Lung (tissue), 12 donors: ENCODE results near the gene FANCC. TPM values are rescaled to one million over a fixed set of nuclear protein-coding genes. Genes with fewer than 3 reads are reported as not detected.

Source experiments
- ATAC-seq: fragments of 200-7000 bp; cut with Tn5 transposase; one replicate; pipeline ENCODE4 v1.9.1; 2020; ENCODE audit warnings: moderate number of reproducible peaks; ENCODE audit not compliant: insufficient read depth, low FRiP score
- DNase-seq, 3 donors: peaks; one replicate each; pipeline ENCODE4 v3.0.0-alpha.2; 2013 to 2017
- H3K27ac ChIP-seq, 2 donors: one replicate each; pipeline ENCODE4 v1.5.1; 2013; ENCODE audit warnings: mild to moderate bottlenecking in 2 of 2, moderate library complexity in 2 of 2, control low read depth in 1 of 2, inconsistent platforms in 1 of 2, low read depth in 1 of 2, low read length in 1 of 2
- H3K27me3 ChIP-seq, 3 donors: one replicate each; pipeline ENCODE4 v1.5.1; 2013; ENCODE audit warnings: low read length in 2 of 3; ENCODE audit not compliant: control insufficient read depth in 3 of 3, insufficient read depth in 3 of 3
- H3K36me3 ChIP-seq, 4 donors: one replicate each; pipeline ENCODE4 v1.5.1; 2013; ENCODE audit warnings: low read length in 4 of 4, mild to moderate bottlenecking in 1 of 4, moderate library complexity in 1 of 4; ENCODE audit not compliant: control insufficient read depth in 4 of 4, insufficient read depth in 4 of 4
- H3K4me1 ChIP-seq, 5 donors: one replicate each; pipeline ENCODE4 v1.5.1; 2013; ENCODE audit warnings: low read length in 5 of 5, mild to moderate bottlenecking in 2 of 5, moderate library complexity in 1 of 5; ENCODE audit not compliant: control insufficient read depth in 5 of 5, insufficient read depth in 5 of 5
- H3K4me3 ChIP-seq: one replicate; pipeline ENCODE4 v1.5.1; 2013; ENCODE audit warnings: mild to moderate bottlenecking, control low read depth, moderate library complexity
- H3K9ac ChIP-seq, 2 donors: one replicate each; pipeline ENCODE4 v1.5.1; 2013; ENCODE audit warnings: low read length in 2 of 2, control low read depth in 1 of 2; ENCODE audit not compliant: insufficient read depth in 1 of 2
- H3K9me3 ChIP-seq, 4 donors: one replicate each; pipeline ENCODE4 v1.5.1; 2013; ENCODE audit warnings: low read length in 3 of 4, mild to moderate bottlenecking in 1 of 4, moderate library complexity in 1 of 4; ENCODE audit not compliant: control insufficient read depth in 4 of 4, insufficient read depth in 3 of 4
- CTCF ChIP-seq: IDR thresholded peaks from 2 replicates; pipeline ENCODE4 v1.5.1; 2012; ENCODE audit warnings: mild to moderate bottlenecking; ENCODE audit errors: control extremely low read depth, extremely low read depth
- WGBS, 2 donors: extraction: QIAGEN DNeasy Blood & Tissue Kit; methylation state at CpG; one replicate each; pipeline ENCODE4 v1.1.7; 2013; 5-methylcytosine and 5-hydroxymethylcytosine counted together
- polyA plus RNA-seq, 2 donors: library from polyadenylated mRNA; stranded (reverse); fragments of 200-250 nt; gene quantifications; one replicate each; pipeline ENCODE4 v1.2.1, GENCODE V29; 2013
- total RNA-seq, 2 donors: library from RNA; depleted of rRNA in 1 of 2; stranded (reverse); fragments of >200 nt in 1 of 2; gene quantifications; one replicate each; pipeline ENCODE4 v1.2.1, GENCODE V29; 2014 to 2021
- donor health status: control.
- donor health status: control.
- donor health status: Bipolar disorder and iron deficiency.
- donor health status: healthy.
- donor health status: DM: yes; HTN: yes; CAD: no.

FANCC gene
- total and polyA plus RNA-seq, 4 donors: 4.4 to 20.0 (median 8.7) TPM

- no peak for TF ChIP-seq CTCF
- no peaks in the 10 kb centered on the region for H3K27me3 ChIP-seq
Observed at GRCh38 chr9:95317893-95318211, 343 bp upstream of the FANCC start.

GRCh38 chr9:95316794-95317118 lies 753 bp downstream of the FANCC start:
- H3K27ac ChIP-seq: peak overlapping the region; percentile 70 to 82
- no peaks in the 10 kb centered on the region for H3K27me3 ChIP-seq
- no peak for TF ChIP-seq CTCF
- peak overlapping the region; percentile 100 for H3K4me3 ChIP-seq
- DNase-seq: peak; percentile 88 to 91 (median 90)
- 0 to 1% methylated on average over 22 of the region's 22 CpGs for WGBS, 2 donors
- H3K4me1 ChIP-seq: peaks cover 0 to 29% (median 0%) of the 10 kb centered on the region in 5 donors
- peak; percentile 73 for ATAC-seq
- peak overlapping the region; percentile 16 to 45 for H3K9ac ChIP-seq
- no peaks in the 10 kb centered on the region for H3K36me3 ChIP-seq
- peaks cover 0 to 2% (median 0%) of the 10 kb centered on the region in 4 donors for H3K9me3 ChIP-seq

More at GRCh38 chr9:95317893-95318211, 343 bp upstream of the FANCC start:
- H3K4me1 ChIP-seq: peaks cover 0 to 29% (median 0%) of the 10 kb centered on the region in 5 donors
- no peaks in the 10 kb centered on the region for H3K36me3 ChIP-seq
- DNase-seq (no peak), ATAC-seq (no peak)
- H3K27ac ChIP-seq: peak overlapping the region; percentile 92 to 97
- peak overlapping the region; percentile 77 to 95 for H3K9ac ChIP-seq
- H3K4me3 ChIP-seq: peak overlapping the region; percentile 100
- WGBS, 2 donors: 6 to 7% methylated on average over 10 of the region's 10 CpGs
- H3K9me3 ChIP-seq: peaks cover 0 to 2% (median 0%) of the 10 kb centered on the region in 4 donors

GRCh38 chr9:95316274-95316673 lies 1.2 kb downstream of the FANCC start:
- no peak for TF ChIP-seq CTCF
- DNase-seq (no peak), ATAC-seq (no peak)
- WGBS, 2 donors: 37 to 39% methylated on average over 3 of the region's 3 CpGs
- peak overlapping the region; percentile 16 to 45 for H3K9ac ChIP-seq
- H3K4me1 ChIP-seq: peaks cover 0 to 25% (median 0%) of the 10 kb centered on the region in 5 donors
- peak overlapping the region in 1 of 2 donors; percentile 38 for H3K27ac ChIP-seq
- no peaks in the 10 kb centered on the region for H3K27me3 ChIP-seq
- H3K36me3 ChIP-seq: no peaks in the 10 kb centered on the region
- peaks cover 0 to 2% (median 0%) of the 10 kb centered on the region in 4 donors for H3K9me3 ChIP-seq
- H3K4me3 ChIP-seq: no peak overlapping the region

- Histone ChIP-seq H3K9ac (no peak overlapping the region), H3K27me3 (no peaks in the 10 kb centered on the region), H3K4me1 (peaks cover 0 to 20% (median 0%) of the 10 kb centered on the region in 5 donors), H3K9me3 (no peaks in the 10 kb centered on the region), H3K27ac (no peak overlapping the region), H3K4me3 (no peak overlapping the region), H3K36me3 (no peaks in the 10 kb centered on the region)
- DNase-seq: no peak
- WGBS, 2 donors: 94% methylated on average over 12 of the region's 12 CpGs
- ATAC-seq: no peak
- TF ChIP-seq CTCF: no peak
Observed at GRCh38 chr9:95315108-95315746, 2.3 kb downstream of the FANCC start.
